OCI-LY1 (cell line): Measurements from ENCODE around the gene RMI2.
"Not testable (repeated sequence)": the region's sequence is repeated elsewhere in the genome, so short reads cannot be mapped to it uniquely, and the experiment has no call there.

Experiments
- H2AFZ ChIP-seq: fragments of 200-600 bp; sonication (generic), shearing (Covaris generic); 2 replicates; pipeline ENCODE4 v1.6.0; 2014; ENCODE audit warnings: antibody characterized with exemption, mild to moderate bottlenecking, low read length
- H3F3A ChIP-seq: fragments of 200-600 bp; sonication (generic), shearing (Covaris generic); 2 replicates; pipeline ENCODE4 v1.6.0; 2014; ENCODE audit warnings: mild to moderate bottlenecking, antibody characterized with exemption, low read length, moderate library complexity; ENCODE audit not compliant: insufficient read depth
- H3K27ac ChIP-seq: fragments of 200-600 bp; sonication (generic); 2 replicates; pipeline ENCODE4 v1.5.1; 2014; ENCODE audit warnings: low read length, mixed run types, mild to moderate bottlenecking, low read depth; ENCODE audit not compliant: poor library complexity, severe bottlenecking
- H3K27me3 ChIP-seq: fragments of 200-600 bp; sonication (generic); 2 replicates; pipeline ENCODE4 v1.6.0; 2014; ENCODE audit warnings: antibody characterized with exemption, mild to moderate bottlenecking, low read length, moderate library complexity; ENCODE audit not compliant: insufficient read depth
- H3K36me3 ChIP-seq: fragments of 200-600 bp; sonication (generic); 2 replicates; pipeline ENCODE4 v1.6.1; 2014; ENCODE audit warnings: mild to moderate bottlenecking, antibody characterized with exemption, low read length, moderate library complexity, mixed read lengths; ENCODE audit not compliant: insufficient read depth
- H3K4me1 ChIP-seq: fragments of 200-600 bp; sonication (generic); 2 replicates; pipeline ENCODE4 v1.5.1; 2014; ENCODE audit warnings: mild to moderate bottlenecking, low read length, moderate library complexity; ENCODE audit not compliant: insufficient read depth, severe bottlenecking
- H3K4me2 ChIP-seq: fragments of 200-600 bp; sonication (generic), shearing (Covaris generic); 2 replicates; pipeline ENCODE4 v1.6.1; 2014; ENCODE audit warnings: low read length
- H3K4me3 ChIP-seq: fragments of 200-600 bp; sonication (generic); 2 replicates; pipeline ENCODE4 v1.5.1; 2014; ENCODE audit warnings: low read length, low read depth, mild to moderate bottlenecking, mixed read lengths; ENCODE audit not compliant: poor library complexity, severe bottlenecking
- H3K79me2 ChIP-seq: fragments of 200-600 bp; shearing (Covaris generic); 2 replicates; pipeline ENCODE4 v1.6.1; 2016; ENCODE audit warnings: mixed run types, low read length, mixed read lengths; ENCODE audit not compliant: insufficient read depth
- H3K9ac ChIP-seq: fragments of 200-600 bp; sonication (generic), shearing (Covaris generic); 2 replicates; pipeline ENCODE4 v1.6.1; 2014; ENCODE audit warnings: mild to moderate bottlenecking, low read length, mixed read lengths
- H3K9me2 ChIP-seq: fragments of 200-600 bp; sonication (generic), shearing (Covaris generic); 2 replicates; pipeline ENCODE4 v1.6.1; 2014; ENCODE audit warnings: low read depth, mild to moderate bottlenecking, low read length, mixed read lengths
- H3K9me3 ChIP-seq: fragments of 200-600 bp; shearing (Covaris generic); 2 replicates; pipeline ENCODE4 v1.6.1; 2014; ENCODE audit warnings: low read length, mixed read lengths
- H4K20me1 ChIP-seq: fragments of 200-600 bp; sonication (generic), shearing (Covaris generic); 2 replicates; pipeline ENCODE4 v1.6.0; 2016; ENCODE audit warnings: mild to moderate bottlenecking, low read length; ENCODE audit not compliant: insufficient read depth
- CTCF ChIP-seq: fragments of 200-600 bp; sonication (generic), shearing (Covaris generic); IDR thresholded peaks from 2 replicates; pipeline ENCODE4 v1.5.1; 2017; ENCODE audit warnings: mild to moderate bottlenecking, antibody characterized with exemption, low read length, moderate library complexity, mixed read lengths
- EZH2 ChIP-seq: fragments of 200-600 bp; sonication (generic), shearing (Covaris generic); IDR thresholded peaks from 2 replicates; pipeline ENCODE4 v1.8.0; 2017; ENCODE audit warnings: borderline replicate concordance, mixed run types, mild to moderate bottlenecking, antibody characterized with exemption, low read length, moderate library complexity, mixed read lengths

Gene RMI2

GRCh38 chr16:11296706-11297491 lies 48.4 kb upstream of the RMI2 start:
- Histone ChIP-seq H4K20me1 (no peaks in the 10 kb centered on the region), H3K27ac (peak overlapping the region; percentile 98), H3K4me1 (peaks cover 76% of the 10 kb centered on the region), H3K9me2 (no peaks in the 10 kb centered on the region), H3K4me3 (peak overlapping the region; percentile 22), H3K4me2 (peak overlapping the region; percentile 62), H3K36me3 (no peaks in the 10 kb centered on the region), H3F3A (peaks cover 8% of the 10 kb centered on the region), H2AFZ (no peak overlapping the region), H3K27me3 (no peaks in the 10 kb centered on the region), H3K79me2 (no peaks in the 10 kb centered on the region), H3K9me3 (no peaks in the 10 kb centered on the region), H3K9ac (peak overlapping the region; percentile 59)
- TF ChIP-seq CTCF: no peak
- no peak for TF ChIP-seq EZH2

- Histone ChIP-seq H3K36me3 (no peaks in the 10 kb centered on the region), H3K4me1 (peaks cover 76% of the 10 kb centered on the region), H3K79me2 (no peaks in the 10 kb centered on the region), H3K9me3 (no peaks in the 10 kb centered on the region), H3K4me3 (peak overlapping the region; percentile 22), H2AFZ (no peak overlapping the region), H3K27me3 (no peaks in the 10 kb centered on the region), H3K4me2 (peak overlapping the region; percentile 62), H3K9ac (peak overlapping the region; percentile 59), H3K9me2 (no peaks in the 10 kb centered on the region), H3K27ac (peak overlapping the region; percentile 98), H4K20me1 (no peaks in the 10 kb centered on the region), H3F3A (peaks cover 8% of the 10 kb centered on the region)
- peak; percentile 50 for TF ChIP-seq CTCF
- no peak for TF ChIP-seq EZH2
Observed at GRCh38 chr16:11297492-11298142, 47.6 kb upstream of the RMI2 start.

GRCh38 chr16:11298143-11298900 lies 46.9 kb upstream of the RMI2 start:
- H3K9ac ChIP-seq: peak overlapping the region; percentile 59
- H3K27ac ChIP-seq: peak overlapping the region; percentile 98
- no peaks in the 10 kb centered on the region for H3K79me2 ChIP-seq
- H3K4me3 ChIP-seq: peak overlapping the region; percentile 18
- H3K27me3 ChIP-seq: no peaks in the 10 kb centered on the region
- no peak for TF ChIP-seq CTCF
- no peak for TF ChIP-seq EZH2
- no peak overlapping the region for H2AFZ ChIP-seq
- no peaks in the 10 kb centered on the region for H4K20me1 ChIP-seq
- no peaks in the 10 kb centered on the region for H3K9me2 ChIP-seq
- H3F3A ChIP-seq: peaks cover 8% of the 10 kb centered on the region
- H3K4me1 ChIP-seq: peaks cover 74% of the 10 kb centered on the region
- no peaks in the 10 kb centered on the region for H3K9me3 ChIP-seq
- peak overlapping the region; percentile 45 for H3K4me2 ChIP-seq
- H3K36me3 ChIP-seq: no peaks in the 10 kb centered on the region

- Histone ChIP-seq H3K4me2 (peak overlapping the region; percentile 45; the same call in 1 of the 2 replicates), H3K4me1 (peaks cover 73% of the 10 kb centered on the region)
Observed at GRCh38 chr16:11298950-11299547, 46.2 kb upstream of the RMI2 start.

More at GRCh38 chr16:11298950-11299547, 46.2 kb upstream of the RMI2 start:
- H3F3A ChIP-seq, H3K36me3 ChIP-seq, H3K27me3 ChIP-seq, H2AFZ ChIP-seq, H3K4me3 ChIP-seq, H3K9me2 ChIP-seq, H3K79me2 ChIP-seq, H4K20me1 ChIP-seq, H3K9me3 ChIP-seq: not testable (repeated sequence)
- Histone ChIP-seq H3K9ac (peak overlapping the region; percentile 59), H3K27ac (peak overlapping the region; percentile 98)
